GM21367 (cell line): Measurements from ENCODE around the gene KMT5C.

ENCODE experiments used
- ATAC-seq: cut with Tn5 transposase; IDR thresholded peaks from one replicate; pipeline ENCODE4 v1.9.1; 2021; ENCODE audit not compliant: unreplicated experiment

The KMT5C gene

DNA sequence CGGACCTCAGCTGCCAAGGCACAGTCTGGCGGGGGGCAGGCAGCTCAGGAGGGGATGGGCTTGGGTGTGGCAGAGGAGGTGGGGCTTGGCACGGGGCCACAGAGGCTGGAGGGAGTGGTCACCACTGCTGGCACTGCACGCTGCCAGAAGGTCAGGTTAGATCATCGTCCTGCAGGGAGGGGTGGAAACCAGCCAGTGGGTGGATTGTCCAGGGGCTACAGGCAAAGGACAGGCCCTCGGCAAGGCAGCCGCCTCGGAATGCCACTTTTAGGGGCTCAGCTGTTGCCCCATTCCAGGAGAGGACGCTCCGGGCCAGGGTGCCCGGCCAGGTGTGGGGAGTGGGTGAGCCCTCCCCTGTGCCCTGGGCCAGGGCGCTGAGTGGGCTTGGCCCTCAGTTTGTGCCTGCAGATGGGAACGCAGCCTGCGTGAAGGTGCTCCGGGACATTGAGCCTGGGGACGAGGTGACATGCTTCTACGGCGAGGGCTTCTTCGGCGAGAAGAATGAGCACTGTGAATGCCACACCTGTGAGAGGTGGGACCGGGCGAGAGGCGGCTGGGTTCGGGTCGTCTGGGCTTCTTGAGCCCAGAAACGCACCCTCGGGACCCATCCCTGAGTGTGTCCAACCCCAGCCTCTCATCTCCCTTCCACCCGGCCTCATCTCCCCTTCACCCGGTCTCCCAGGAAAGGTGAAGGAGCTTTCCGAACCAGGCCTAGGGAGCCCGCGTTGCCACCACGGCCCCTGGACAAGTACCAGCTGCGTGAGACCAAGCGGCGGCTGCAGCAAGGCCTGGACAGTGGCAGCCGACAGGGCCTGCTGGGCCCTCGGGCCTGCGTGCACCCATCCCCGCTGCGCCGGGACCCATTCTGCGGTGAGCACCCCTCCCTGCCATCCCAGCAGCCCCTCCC is 6.4 kb downstream of the KMT5C start:
- no peak for ATAC-seq

DNA sequence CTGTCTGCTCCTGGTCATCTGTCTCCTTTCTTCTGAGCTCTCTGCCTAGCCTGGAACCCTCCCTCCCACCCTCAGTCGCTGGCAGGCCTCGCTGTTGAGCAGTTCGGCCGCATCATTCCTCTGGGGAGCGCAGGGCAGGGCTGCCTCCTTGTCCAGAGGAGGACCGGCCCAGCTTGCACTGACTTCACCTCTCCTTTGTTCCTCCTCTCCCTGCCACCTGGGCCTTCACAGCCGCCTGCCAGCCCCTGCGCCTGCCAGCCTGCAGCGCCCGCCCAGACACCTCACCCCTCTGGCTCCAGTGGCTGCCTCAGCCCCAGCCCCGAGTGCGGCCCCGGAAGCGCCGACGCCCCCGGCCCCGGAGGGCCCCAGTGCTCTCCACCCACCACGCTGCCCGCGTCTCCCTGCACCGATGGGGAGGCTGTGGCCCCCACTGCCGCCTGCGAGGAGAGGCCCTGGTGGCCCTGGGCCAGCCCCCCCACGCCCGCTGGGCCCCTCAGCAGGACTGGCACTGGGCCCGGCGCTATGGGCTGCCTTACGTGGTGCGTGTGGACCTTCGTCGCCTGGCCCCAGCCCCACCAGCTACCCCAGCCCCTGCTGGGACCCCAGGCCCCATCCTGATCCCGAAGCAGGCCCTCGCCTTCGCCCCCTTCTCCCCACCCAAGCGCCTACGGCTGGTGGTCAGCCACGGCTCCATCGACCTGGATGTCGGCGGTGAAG is 7.2 kb downstream of the KMT5C start:
- no peak for ATAC-seq

DNA sequence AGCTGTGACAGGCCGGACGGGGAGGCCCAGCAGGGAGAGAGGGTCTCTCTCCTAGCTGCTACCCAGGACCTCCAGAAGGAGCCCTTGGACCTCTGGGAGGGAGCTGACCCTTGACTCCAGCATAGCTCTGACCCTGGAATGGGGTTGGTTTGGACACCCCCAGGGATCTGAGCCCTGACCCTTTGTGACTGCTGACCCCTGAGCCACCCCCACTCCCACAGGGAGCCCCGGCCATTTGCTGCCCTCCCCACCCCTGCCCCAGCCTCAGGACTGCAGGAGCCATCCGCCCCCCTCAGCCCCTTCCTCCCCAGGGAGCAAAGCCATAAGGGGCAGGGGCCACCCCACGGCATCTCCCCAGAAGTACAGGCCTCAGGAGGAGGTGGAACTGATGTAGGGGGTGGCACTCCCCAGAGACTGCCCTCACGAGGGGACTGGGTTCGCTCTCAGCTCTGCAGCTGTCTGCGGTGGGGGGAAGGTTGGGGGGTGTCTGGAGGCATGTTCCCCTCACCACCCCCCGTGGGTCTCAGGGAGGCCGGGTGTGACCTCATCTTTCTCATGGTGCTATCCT is 7.8 kb downstream of the KMT5C start:
- ATAC-seq: no peak

DNA sequence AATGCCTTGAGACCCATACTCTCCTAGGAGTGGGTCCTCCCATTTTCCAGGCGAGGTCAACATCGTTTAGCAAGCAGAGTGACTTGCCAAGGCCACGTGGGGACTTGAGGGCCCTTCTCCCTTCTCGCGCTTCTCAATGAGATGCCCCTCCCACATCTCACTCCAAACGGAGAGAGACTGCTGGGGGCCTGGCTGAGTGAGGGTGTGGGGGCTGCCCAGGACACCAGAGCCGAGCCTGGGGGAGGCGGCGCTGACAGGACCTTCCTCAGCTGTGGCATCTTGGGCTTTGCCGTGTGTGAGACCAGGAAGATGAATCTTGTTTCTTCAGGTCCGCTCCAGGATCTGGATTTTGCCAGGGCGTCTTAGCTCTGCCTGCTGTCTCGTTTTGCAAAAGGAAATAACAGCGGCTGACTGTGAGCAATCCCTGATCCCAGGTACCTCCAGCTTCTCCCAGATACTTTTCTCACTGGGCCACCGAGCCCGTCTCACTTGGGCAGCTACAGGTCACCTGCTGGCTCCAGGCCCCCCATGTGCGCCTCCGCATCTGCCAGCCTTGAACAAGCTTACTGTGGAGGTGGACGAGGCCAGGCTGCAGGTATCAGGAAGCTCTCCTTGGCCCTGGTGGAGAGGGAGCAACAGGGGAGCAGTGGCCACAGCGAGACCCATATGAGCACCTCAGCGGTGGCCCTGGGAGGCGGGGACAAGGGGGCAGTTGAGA is 8.8 kb downstream of the KMT5C start:
- ATAC-seq: no peak

DNA sequence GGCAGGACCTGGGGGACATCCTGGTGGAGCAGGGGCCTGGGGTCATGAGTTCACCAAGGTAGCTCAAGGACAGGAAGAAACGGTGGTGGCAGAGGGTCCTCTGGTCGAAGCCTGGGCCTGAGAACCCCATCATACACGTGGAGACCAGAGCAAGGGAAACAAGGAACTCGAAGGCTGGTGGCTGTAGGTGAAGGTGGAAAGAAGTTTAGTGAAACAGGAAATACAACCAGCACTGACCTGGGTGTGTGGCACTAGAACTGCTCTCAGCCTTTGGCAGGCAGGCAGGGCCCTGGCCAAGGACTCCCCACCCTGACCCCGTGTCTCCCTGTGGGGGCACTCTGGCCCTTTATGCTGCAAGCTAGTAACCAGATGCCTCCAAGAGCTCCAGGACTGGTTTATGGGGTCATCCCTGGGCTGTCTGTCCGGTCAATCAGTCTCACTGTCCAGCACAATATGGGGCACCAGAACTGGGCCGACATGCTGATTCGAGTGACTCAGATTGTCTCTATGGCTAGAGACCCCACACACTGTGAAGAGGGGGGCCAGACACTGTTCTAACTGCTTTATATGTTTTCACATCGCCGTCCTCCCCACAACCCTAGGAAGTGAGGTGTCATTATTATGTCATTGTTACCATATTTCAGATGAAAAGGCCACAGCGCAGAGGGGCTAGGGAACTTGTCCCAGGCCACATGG is 11.1 kb downstream of the KMT5C start:
- no peak for ATAC-seq

DNA sequence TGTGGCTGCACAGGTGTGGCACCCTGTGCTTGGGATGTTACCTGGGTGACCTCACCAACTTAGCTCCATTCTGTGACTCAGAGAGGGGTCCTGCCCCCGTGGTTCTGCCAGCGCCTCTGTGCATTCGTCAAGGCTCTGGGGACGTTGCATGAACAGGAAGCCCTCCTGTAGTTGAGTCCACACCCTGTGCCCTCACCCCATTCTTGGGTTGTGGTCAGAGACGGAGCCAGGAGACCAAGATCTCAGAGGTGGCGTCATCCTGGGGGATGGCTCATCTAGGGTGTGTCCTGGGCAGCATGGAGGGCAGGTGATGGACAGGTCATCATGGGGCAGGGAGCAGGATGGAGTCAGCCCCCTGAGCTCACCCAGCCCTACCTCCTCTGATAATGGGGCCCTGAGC is 12.4 kb downstream of the KMT5C start:
- ATAC-seq: no peak

DNA sequence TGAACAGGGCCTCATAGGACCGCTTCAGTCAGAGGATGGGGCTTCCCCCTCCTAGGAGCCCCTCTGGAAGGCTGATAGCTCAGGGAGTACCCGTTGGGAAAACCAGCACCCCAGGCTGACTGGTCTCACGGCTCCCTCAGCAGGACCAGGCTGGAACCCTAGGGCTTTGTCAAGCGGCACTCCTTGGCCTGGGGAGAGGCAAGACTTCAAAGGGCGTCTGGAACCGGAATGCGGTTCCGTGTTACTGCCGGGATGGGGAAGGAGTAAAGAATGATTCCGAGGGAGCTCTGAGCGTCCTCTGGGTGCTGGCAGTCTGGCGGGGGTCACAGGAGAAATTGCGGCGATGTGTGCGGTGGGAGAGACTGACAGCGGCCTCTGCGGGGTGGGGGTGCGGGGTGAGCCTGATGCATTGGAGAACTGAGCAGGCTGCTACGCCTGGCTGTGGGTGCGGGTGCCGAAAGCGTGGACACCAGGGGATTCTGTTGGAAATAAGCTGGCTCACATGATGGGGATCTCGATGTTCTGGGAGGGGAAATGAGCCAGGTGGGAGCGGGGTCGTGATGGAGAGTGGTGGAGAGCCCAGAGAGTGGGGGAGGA is 13.0 kb downstream of the KMT5C start:
- no peak for ATAC-seq

DNA sequence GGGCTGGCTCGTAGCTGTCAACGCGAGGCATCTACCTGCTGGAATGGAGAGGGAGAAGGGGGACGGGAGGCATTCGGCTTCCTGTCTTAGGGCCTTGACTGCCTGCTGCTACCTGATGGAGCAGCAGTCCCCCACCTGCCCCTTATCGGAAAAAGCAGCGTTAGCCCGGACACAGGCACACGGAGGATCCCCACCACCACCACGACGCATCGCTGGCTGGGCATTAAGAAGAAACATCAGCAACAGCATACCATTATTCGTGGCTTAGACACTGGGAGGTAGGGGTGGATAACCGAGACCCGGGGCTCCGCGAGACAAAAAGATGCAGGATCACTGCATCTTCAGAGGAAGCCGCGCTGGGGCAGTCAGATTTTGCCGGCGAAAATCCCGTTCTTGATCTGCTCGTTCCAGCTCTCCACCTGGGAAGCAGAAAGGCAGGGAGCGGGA is 13.7 kb downstream of the KMT5C start:
- ATAC-seq: no peak

DNA sequence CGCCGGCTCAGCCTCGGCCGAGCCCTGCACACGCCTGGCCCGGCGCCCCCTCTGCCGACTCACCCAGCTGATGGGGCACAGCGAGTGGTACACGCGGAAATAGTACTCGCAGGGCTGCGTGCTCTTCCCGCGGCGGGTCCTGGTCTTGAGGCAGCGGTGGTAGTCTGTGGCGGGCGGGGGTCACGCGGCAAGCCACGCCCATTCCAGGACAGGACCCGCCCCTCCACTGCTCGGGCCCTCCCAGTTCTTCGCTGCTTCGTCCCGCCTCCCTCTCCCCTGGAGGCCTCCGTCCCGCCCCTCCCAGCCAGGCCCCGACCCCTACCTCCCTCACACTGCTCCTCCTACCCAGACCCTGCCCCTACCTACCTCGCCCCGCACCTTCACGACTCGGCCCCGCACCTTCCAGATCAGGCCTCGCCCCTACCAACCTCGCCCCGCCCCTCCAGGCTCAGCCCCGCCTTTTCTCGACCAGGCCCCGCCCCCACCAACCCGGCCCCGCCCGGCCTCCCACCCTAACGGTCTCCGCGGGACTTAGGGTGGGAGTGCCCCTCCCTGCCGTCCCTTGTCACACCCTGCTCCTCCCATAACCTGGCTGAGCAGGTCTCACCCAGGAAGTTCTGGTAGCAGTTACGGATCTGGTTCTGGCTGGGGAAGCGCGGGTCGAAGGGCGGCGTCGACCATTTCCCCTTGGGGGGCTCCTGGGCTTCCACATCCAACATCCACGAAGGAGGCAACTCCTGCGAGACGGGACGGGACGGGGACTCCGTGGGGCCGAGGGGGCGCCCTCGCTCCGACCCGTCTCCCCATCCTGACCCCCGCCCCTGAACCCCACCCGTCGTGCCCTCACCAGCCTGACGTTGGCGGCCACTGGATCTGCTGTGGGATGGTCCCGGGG is 14.4 kb downstream of the KMT5C start:
- ATAC-seq: no peak

DNA sequence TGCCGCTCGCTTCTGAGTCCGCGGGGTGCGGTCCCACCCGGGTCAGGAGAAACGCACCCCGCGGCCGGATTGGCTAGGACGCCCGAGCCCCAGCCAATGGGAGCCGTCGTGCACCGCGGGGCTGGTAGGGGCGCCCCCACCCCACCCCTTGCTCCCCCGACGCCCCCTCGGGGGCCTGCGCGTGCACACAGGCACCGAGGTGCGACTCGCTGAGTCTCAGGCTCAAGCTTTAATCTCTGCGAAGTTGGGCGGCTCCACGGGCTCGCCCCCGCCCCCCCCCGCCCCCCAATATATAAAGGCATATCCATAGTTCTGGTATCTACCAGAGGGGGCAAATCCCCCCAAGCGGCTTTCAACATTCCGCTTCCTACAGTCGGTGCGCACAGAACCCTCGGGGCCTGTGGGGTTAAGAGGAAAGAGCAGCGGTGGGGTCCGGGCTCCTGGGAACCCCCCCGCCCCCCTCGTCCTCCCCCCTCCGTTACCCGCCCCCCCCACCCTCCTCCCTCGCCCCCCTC is 15.1 kb downstream of the KMT5C start, which contains the start of gene COX6B2:
Gene COX6B2 (minus strand): TSS at position 22 of the 515 bp plus-strand sequence. CDS start 198 bp downstream, outside the sequence.
- ATAC-seq: no peak

DNA sequence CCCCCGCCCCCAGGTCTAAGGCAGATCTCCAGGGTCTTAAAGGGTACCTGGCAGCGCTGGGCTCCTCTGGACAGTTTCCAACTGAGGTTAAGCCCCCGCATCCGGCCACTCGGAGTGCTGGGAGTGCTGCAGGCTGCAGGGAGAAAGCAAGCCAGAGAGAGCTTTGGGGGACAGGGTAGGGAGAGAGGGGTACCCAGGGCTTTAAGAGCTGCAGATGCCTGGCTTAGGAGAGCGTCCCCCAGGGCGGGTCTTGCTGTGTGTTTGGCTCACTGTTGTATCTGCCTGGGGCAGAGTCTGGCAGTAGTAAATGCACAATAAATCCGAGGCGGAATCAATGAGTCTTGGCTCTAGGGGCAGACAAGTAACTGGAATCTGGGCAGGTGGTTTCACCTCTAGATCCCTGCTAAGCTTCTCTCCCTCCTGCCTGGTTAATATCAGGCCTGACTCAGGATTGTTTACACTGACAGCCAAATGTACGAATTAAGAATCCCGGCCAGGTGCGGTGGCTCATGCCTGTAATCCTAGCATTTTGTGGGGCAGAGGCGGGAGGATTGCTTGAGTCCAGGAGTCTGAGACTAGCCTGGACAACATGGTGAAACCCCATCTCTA is 15.6 kb downstream of the KMT5C start:
- no peak for ATAC-seq

DNA sequence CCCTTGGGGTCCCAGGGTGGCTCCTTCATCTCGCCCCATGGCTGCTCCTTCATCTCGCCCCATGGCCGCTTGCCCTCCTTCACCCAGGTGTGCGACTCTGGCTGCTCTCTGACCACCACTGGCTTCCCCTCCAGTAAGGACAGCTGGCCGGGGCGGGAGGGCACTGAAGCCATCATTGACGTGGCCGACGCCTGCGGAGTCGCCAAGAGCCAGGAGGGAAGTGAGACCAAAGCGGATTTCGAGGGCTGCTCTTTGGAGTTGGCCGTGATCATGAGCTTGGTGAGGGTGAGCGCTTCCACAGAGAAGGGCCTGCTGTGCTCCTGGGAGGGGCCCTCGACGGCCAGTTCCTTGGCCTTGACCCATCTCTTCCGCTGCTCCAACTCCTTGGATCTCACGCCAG is 18.8 kb downstream of the KMT5C start:
- ATAC-seq: no peak

DNA sequence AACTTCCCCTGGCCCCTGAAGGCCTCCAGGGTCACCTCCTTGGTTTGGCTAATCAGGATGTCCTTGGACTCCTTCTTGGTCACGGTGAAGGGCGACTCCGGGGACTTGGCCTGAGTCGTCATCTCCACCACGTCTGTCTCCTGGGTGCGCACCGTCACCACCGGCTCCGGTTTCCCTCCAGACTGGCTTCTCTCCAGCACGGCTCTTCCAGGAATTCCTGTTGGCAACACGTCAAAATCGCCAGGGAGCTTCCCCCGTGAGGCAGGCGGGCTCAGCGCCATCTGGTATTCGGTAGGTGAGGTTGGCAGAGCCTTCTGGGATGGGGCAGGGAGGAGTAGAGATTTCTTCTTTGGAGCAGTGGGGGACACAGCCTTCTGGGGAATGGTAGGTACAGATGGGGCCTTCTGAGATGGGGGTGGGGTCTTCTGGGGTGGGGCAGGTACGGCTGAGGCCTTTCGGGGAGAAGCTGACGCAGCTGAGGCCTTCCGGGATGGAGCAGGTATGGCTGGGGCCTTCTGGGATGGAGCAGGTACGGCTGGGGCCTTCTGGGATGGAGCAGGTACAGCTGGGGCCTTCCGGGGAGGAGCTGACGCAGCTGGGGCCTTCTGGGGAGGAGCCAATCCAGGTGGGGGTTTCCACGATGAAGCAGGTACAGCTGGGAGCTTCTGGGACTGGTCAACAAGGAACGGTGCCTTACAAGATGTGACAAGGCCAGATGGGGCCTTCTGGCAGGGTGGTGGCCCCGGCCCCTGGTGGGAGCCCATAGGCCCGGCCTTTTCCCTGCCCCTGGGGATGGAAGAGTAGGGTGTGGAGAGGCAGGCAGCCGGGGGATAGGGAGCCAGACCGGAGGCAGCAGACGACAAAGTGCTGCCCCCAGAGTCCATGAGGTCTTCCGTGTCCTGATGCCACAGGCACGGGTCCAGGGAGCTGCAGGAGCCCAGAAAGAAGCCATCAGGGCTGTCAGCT is 19.6 kb downstream of the KMT5C start:
- no peak for ATAC-seq

DNA sequence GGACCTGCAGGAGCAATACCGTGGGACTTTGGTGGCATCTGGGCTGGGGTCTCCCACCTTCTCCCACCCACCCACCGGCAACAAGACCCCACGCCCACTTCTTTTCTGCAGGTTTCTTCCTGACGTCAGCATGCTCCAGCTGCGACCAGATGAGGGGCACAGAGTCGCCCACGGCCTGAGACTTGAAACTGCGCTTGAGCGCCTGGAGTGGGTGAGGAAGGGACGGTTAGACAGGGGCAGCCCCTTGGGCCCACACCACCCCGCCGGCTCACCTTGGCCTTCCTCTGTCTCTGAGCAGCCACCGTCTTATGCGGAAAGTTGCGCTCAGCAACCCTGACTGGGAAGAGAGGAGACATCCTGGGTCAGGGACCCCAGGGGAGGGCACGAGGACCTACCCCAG is 21.2 kb downstream of the KMT5C start:
- ATAC-seq: no peak

DNA sequence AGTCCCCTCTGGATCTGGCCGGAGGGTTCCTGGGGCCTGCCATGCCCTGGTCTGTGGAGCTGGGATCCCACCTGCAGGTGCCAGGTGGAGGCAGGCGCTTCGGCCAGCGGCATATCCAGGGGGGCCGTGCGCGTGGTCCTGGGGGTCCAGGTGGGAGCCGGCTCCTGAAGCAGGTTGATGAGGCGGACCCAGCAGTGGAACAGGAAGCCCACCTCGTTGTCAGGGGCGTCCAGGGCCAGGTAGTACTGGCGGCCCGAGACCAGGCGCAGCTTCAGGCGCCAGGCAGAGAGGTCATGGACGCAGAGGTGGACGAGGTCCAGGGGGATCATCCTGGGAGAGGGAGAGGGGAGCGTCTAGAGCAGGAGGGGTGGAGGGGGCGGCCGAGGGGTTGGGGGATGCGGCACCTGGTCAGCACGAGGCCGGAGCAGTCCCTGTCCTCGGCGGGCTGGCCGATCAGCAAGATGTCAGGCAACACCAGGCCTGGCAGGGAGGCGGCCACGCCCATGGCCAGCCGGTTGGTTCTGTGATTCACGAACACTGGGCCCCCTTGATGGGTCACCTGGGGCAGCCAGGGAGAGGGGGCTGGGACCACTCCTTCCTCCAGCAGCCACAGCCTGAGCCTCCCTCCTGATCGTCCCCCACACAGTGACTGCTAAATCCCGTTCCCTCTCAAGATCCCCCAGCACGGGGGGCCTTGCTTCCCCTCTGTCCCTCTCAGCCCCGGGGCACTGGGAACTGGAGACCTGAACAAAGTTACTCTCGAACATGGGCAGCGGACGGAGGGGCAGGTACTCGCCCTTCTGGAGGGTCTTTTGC is 22.7 kb downstream of the KMT5C start:
- ATAC-seq: no peak

DNA sequence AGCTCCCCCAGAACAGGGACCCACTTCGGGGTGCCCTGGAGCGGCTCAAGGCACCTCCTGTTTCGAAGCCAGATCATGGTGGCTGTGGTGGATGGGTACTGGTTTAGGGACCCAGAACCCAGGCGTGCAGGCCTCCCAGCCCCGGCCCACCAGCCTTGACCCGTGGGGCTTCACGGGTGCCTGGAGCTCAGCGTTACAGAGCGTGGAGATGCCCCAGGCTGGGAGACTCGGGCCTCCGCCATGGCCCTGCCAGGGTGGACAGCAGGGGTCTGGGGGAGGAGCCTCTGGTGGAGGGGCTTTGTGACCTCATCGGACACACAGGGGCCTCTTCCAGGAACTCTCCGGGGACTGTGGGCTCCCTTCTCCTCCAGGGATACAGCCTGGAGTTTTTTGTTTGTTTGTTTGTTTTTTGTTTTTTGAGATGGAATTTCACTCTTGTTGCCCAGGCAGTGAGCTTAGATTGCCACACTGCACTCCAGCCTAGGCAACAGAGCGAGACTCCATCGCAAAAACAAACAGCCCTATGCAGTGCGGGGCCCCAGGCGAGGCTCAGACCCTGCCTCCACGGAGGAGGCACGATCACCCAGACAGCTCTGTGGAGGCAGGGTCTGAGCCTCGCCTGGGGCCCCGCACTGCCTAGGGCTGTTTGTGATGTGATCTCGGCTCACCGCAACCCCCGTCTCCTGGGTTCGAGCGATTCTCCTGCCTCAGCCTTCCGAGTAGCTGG is 23.5 kb downstream of the KMT5C start, which contains the start of gene GARIN5B:
Gene GARIN5B (minus strand): TSS at position 271 of the 727 bp plus-strand sequence. CDS start 194 bp downstream, at position 77.
- no peak for ATAC-seq
